ENCODE results near the gene MRPL52.

MRPL52 gene

GRCh38 chr14:22786685-22787084, 43.0 kb upstream of the MRPL52 start:
- TF ChIP-seq NFIC (IDR thresholded peaks at IDR 0.05) (no peak), CEBPB (IDR thresholded peaks at IDR 0.05) (no peak), EP300 (IDR thresholded peaks at IDR 0.05; ENCODE audit: borderline replicate concordance) (no peak), TCF12 (IDR thresholded peaks at IDR 0.05; ENCODE audit: low read depth) (no peak), ZBTB7A (IDR thresholded peaks at IDR 0.05; ENCODE audit: low read depth) (no peak), EGR1 (IDR thresholded peaks at IDR 0.05) (no peak), USF1 (IDR thresholded peaks at IDR 0.05) (no peak), REST (IDR thresholded peaks at IDR 0.05; ENCODE audit: low read depth) (no peak), CREB1 (IDR thresholded peaks at IDR 0.05; ENCODE audit: low read depth) (no peak)

- TF ChIP-seq USF1 (IDR thresholded peaks at IDR 0.05) = no peak
- TF ChIP-seq CEBPB (IDR thresholded peaks at IDR 0.05) = no peak
- no peak for TF ChIP-seq YY1 (IDR thresholded peaks at IDR 0.05; ENCODE audit: low read depth)
- no peak for TF ChIP-seq EGR1 (IDR thresholded peaks at IDR 0.05)
- no peak for TF ChIP-seq FOXM1 (IDR thresholded peaks at IDR 0.05; ENCODE audit: borderline replicate concordance, low read depth)
- TF ChIP-seq REST (IDR thresholded peaks at IDR 0.05; ENCODE audit: low read depth) = no peak
- no peak for TF ChIP-seq RAD21 (IDR thresholded peaks at IDR 0.05; ENCODE audit: low read depth)
- no peak for TF ChIP-seq EP300 (IDR thresholded peaks at IDR 0.05; ENCODE audit: borderline replicate concordance)
- TF ChIP-seq MAX (IDR thresholded peaks at IDR 0.05) = no peak
- no peak for TF ChIP-seq ZBTB7A (IDR thresholded peaks at IDR 0.05; ENCODE audit: low read depth)
- TF ChIP-seq NFIC (IDR thresholded peaks at IDR 0.05) = no peak
- TF ChIP-seq TEAD4 (IDR thresholded peaks at IDR 0.05) = no peak
- TF ChIP-seq CREB1 (IDR thresholded peaks at IDR 0.05; ENCODE audit: low read depth) = no peak
- no peak for TF ChIP-seq TAF1 (IDR thresholded peaks at IDR 0.05; ENCODE audit: low read depth)
- TF ChIP-seq TCF12 (IDR thresholded peaks at IDR 0.05; ENCODE audit: low read depth) = no peak
Observed at GRCh38 chr14:22791301-22791700, 38.4 kb upstream of the MRPL52 start.

GRCh38 chr14:22792158-22792557, 37.5 kb upstream of the MRPL52 start:
- no peak for TF ChIP-seq NFIC (IDR thresholded peaks at IDR 0.05)
- TF ChIP-seq ZBTB7A (IDR thresholded peaks at IDR 0.05; ENCODE audit: low read depth) = no peak
- no peak for TF ChIP-seq CEBPB (IDR thresholded peaks at IDR 0.05)
- no peak for TF ChIP-seq MAX (IDR thresholded peaks at IDR 0.05)
- TF ChIP-seq YY1 (IDR thresholded peaks at IDR 0.05; ENCODE audit: low read depth) = no peak
- no peak for TF ChIP-seq CREB1 (IDR thresholded peaks at IDR 0.05; ENCODE audit: low read depth)
- no peak for TF ChIP-seq TAF1 (IDR thresholded peaks at IDR 0.05; ENCODE audit: low read depth)
- no peak for TF ChIP-seq EP300 (IDR thresholded peaks at IDR 0.05; ENCODE audit: borderline replicate concordance)
- TF ChIP-seq TEAD4 (IDR thresholded peaks at IDR 0.05) = no peak
- no peak for TF ChIP-seq TCF12 (IDR thresholded peaks at IDR 0.05; ENCODE audit: low read depth)
- TF ChIP-seq FOXM1 (IDR thresholded peaks at IDR 0.05; ENCODE audit: borderline replicate concordance, low read depth) = no peak
- TF ChIP-seq EGR1 (IDR thresholded peaks at IDR 0.05) = no peak
- TF ChIP-seq USF1 (IDR thresholded peaks at IDR 0.05) = no peak
- no peak for TF ChIP-seq REST (IDR thresholded peaks at IDR 0.05; ENCODE audit: low read depth)
- no peak for TF ChIP-seq RAD21 (IDR thresholded peaks at IDR 0.05; ENCODE audit: low read depth)

- TF ChIP-seq REST (IDR thresholded peaks at IDR 0.05; ENCODE audit: low read depth) (no peak), YY1 (IDR thresholded peaks at IDR 0.05; ENCODE audit: low read depth) (no peak), TEAD4 (IDR thresholded peaks at IDR 0.05) (no peak), NFIC (IDR thresholded peaks at IDR 0.05) (no peak), TCF12 (IDR thresholded peaks at IDR 0.05; ENCODE audit: low read depth) (no peak), CEBPB (IDR thresholded peaks at IDR 0.05) (no peak), RAD21 (IDR thresholded peaks at IDR 0.05; ENCODE audit: low read depth) (no peak), ZBTB7A (IDR thresholded peaks at IDR 0.05; ENCODE audit: low read depth) (no peak), USF1 (IDR thresholded peaks at IDR 0.05) (no peak), EP300 (IDR thresholded peaks at IDR 0.05; ENCODE audit: borderline replicate concordance) (no peak), CREB1 (IDR thresholded peaks at IDR 0.05; ENCODE audit: low read depth) (no peak), TAF1 (IDR thresholded peaks at IDR 0.05; ENCODE audit: low read depth) (no peak), MAX (IDR thresholded peaks at IDR 0.05) (no peak), FOXM1 (IDR thresholded peaks at IDR 0.05; ENCODE audit: borderline replicate concordance, low read depth) (no peak), EGR1 (IDR thresholded peaks at IDR 0.05) (no peak)
Observed at GRCh38 chr14:22793976-22794375, 35.7 kb upstream of the MRPL52 start.
